CD4-positive, CD25-positive, alpha-beta regulatory T cell (primary cell): ENCODE measurements around the gene ADGRD2. TPM values are rescaled to one million over a fixed set of nuclear protein-coding genes. Genes with fewer than 3 reads are reported as not detected.

Source experiments
- ATAC-seq, 2 donors: fragments of 150-1000 bp; cut with Tn5 transposase; one replicate each; pipeline ENCODE4 v1.10.0; 2021; ENCODE audit warnings: low read depth in 2 of 2, moderate number of reproducible peaks in 2 of 2, moderate library complexity in 1 of 2
- DNase-seq, 3 donors: peaks; one replicate each; pipeline versions ENCODE4 v3.0.0 to v3.0.0-alpha.2; 2012 to 2022; ENCODE audit warnings: mixed read lengths in 1 of 3
- H3K27ac ChIP-seq: one replicate; pipeline ENCODE4 v1.7.0; 2013; ENCODE audit warnings: mild to moderate bottlenecking, low read length; ENCODE audit not compliant: insufficient read depth, poor library complexity, severe bottlenecking
- H3K27me3 ChIP-seq: one replicate; pipeline ENCODE4 v1.7.0; 2013; ENCODE audit warnings: low read length; ENCODE audit not compliant: control insufficient read depth, insufficient read depth
- H3K36me3 ChIP-seq: one replicate; pipeline ENCODE4 v1.7.0; 2013; ENCODE audit warnings: mild to moderate bottlenecking, low read length, moderate library complexity; ENCODE audit not compliant: control insufficient read depth, insufficient read depth
- H3K4me1 ChIP-seq: 2 replicates; pipeline ENCODE4 v1.7.0; 2013; ENCODE audit warnings: mild to moderate bottlenecking, low read length; ENCODE audit not compliant: insufficient read depth, control insufficient read depth, poor library complexity, severe bottlenecking
- H3K4me3 ChIP-seq: one replicate; pipeline ENCODE4 v1.7.0; 2013; ENCODE audit warnings: low read depth, mild to moderate bottlenecking, low read length, moderate library complexity
- H3K9me3 ChIP-seq, 2 experiments: 1 replicate in 1 of 2; 2 replicates in 1 of 2; pipeline ENCODE4 v1.7.0; 2013; ENCODE audit warnings: low read length in 2 of 2, mild to moderate bottlenecking in 1 of 2, moderate library complexity in 1 of 2; ENCODE audit not compliant: control insufficient read depth in 2 of 2
- H3K27ac Mint-ChIP-seq, 3 donors: one replicate each; pipeline ENCODE4 v1.8.0; 2020 to 2022; ENCODE audit warnings: mild to moderate bottlenecking in 3 of 3, mixed read lengths in 3 of 3, moderate library complexity in 2 of 3
- H3K27me3 Mint-ChIP-seq: one replicate; pipeline ENCODE4 v1.8.0; 2022; ENCODE audit warnings: mild to moderate bottlenecking, mixed read lengths
- H3K36me3 Mint-ChIP-seq: one replicate; pipeline ENCODE4 v1.8.0; 2020; ENCODE audit warnings: mixed read lengths
- H3K4me1 Mint-ChIP-seq, 4 donors: one replicate each; pipeline ENCODE4 v1.8.0; 2020 to 2022; ENCODE audit warnings: mixed read lengths in 4 of 4, mild to moderate bottlenecking in 1 of 4
- H3K4me3 Mint-ChIP-seq, 4 donors: one replicate each; pipeline ENCODE4 v1.8.0; 2020 to 2022; ENCODE audit warnings: mild to moderate bottlenecking in 4 of 4, mixed read lengths in 4 of 4, moderate library complexity in 3 of 4
- H3K9me3 Mint-ChIP-seq, 7 donors: one replicate each; pipeline ENCODE4 v1.8.0; 2020 to 2022; ENCODE audit warnings: mixed read lengths in 7 of 7, mild to moderate bottlenecking in 3 of 7, moderate library complexity in 2 of 7
- polyA plus RNA-seq, 4 donors: library from polyadenylated mRNA; unstranded; fragments of 300-500 nt; fragmentation: Illumina TruSeq; gene quantifications; one replicate each; pipeline ENCODE4 v1.2.3, GENCODE V29; 2021
- total RNA-seq: library from RNA; stranded (reverse); gene quantifications from one replicate; pipeline ENCODE4 v1.2.3, GENCODE V29; 2022

The ADGRD2 gene
- total and polyA plus RNA-seq, 5 donors from 2014 or later, result not detected

DNA sequence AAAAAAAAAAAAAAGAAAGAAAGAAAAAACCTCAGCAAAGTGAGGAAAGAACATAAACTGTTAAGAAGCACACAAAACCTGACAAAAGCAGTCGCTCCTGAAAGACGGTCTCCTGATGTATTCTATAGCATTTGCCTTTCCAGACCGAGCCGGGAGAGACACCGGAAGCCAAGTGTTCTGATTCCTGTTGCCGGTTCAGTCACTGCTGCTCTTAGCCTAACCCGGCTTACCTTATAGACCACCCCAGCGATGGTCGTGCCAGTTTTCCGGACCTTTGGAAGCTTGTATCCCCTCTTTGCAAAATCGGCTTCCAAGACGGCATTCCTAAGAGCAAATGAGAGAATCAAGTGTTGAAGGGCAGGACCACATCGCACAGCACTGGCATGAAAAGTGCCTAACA lies 35.6 kb upstream of the ADGRD2 start:
- Mint-ChIP-seq H3K4me3 (peak overlapping the region; percentile 78 to 99 (median 96)), H3K36me3 (peaks cover 32% of the 10 kb centered on the region), H3K4me1 (peaks cover 20 to 42% (median 26%) of the 10 kb centered on the region in 4 donors), H3K27me3 (no peaks in the 10 kb centered on the region), H3K9me3 (peaks cover 0 to 3% (median 2%) of the 10 kb centered on the region in 7 donors), H3K27ac (peak overlapping the region; percentile 86 to 98 (median 94))
- no peak overlapping the region for H3K27ac ChIP-seq
- H3K4me1 ChIP-seq, result peaks cover 17% of the 10 kb centered on the region
- H3K4me3 ChIP-seq, result peak overlapping the region; percentile 93
- DNase-seq (no peak), ATAC-seq (no peak)
- H3K9me3 ChIP-seq, result no peaks in the 10 kb centered on the region
- no peaks in the 10 kb centered on the region for H3K27me3 ChIP-seq
- H3K36me3 ChIP-seq, result peaks cover 43% of the 10 kb centered on the region

DNA sequence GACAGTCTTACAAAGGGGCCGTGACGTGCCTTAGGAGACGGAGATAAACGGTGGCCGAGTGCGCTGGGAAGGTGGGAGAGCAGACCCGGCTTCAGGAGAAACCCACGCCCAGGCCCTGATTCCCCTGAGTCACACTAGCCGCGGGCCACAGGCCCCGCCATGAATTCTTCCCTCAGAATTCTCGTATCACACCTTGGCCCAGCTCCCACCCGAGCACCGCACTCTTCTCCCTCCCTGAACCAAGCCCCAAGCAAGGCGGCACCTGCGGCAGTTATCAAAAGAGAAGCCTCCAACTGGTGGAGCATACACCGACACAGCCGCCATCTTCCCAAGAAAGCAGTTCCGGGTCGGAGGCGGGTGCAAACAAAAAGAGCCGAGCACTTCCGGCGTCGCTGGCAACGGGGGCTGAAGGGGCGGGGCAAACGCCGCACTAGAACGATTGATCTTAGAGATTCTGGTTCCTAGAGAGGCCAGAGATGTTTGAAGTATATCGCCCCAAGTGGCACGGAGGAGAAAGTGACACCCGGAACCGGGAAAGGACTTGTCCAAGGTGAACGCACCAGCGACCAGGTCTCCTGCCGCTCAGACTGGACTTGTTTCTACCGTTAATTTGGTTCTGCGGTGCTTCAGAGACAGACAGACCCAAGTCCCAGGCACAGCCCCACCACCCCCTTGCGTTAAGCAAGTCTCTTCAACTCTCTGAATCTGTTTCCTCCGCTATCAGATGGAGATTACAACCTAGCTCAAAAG lies 35.0 kb upstream of the ADGRD2 start, which contains the start of gene PSMB7:
PSMB7 (minus strand) TSS at position 341 of the 750 bp plus-strand sequence; CDS start at position 324, 17 bp downstream.
- H3K27me3 Mint-ChIP-seq, result no peaks in the 10 kb centered on the region
- peak within 1 kb of the TSS; percentile 93 for H3K4me3 ChIP-seq
- H3K4me1 Mint-ChIP-seq, result peaks cover 20 to 39% (median 25%) of the 10 kb centered on the region in 4 donors
- peaks cover 32% of the 10 kb centered on the region for H3K36me3 Mint-ChIP-seq
- H3K9me3 ChIP-seq, result no peaks in the 10 kb centered on the region
- peaks cover 38% of the 10 kb centered on the region for H3K36me3 ChIP-seq
- H3K9me3 Mint-ChIP-seq, result peaks cover 0 to 3% (median 2%) of the 10 kb centered on the region in 7 donors
- H3K27ac ChIP-seq, result peak within 1 kb of the TSS; percentile 73
- ATAC-seq, result peak; percentile 94 to 96
- DNase-seq, result peak; percentile 95 to 98 (median 96)
- peak within 1 kb of the TSS; percentile 86 to 98 (median 94) for H3K27ac Mint-ChIP-seq
- peaks cover 16% of the 10 kb centered on the region for H3K4me1 ChIP-seq
- no peaks in the 10 kb centered on the region for H3K27me3 ChIP-seq
- peak within 1 kb of the TSS; percentile 78 to 99 (median 96) for H3K4me3 Mint-ChIP-seq

DNA sequence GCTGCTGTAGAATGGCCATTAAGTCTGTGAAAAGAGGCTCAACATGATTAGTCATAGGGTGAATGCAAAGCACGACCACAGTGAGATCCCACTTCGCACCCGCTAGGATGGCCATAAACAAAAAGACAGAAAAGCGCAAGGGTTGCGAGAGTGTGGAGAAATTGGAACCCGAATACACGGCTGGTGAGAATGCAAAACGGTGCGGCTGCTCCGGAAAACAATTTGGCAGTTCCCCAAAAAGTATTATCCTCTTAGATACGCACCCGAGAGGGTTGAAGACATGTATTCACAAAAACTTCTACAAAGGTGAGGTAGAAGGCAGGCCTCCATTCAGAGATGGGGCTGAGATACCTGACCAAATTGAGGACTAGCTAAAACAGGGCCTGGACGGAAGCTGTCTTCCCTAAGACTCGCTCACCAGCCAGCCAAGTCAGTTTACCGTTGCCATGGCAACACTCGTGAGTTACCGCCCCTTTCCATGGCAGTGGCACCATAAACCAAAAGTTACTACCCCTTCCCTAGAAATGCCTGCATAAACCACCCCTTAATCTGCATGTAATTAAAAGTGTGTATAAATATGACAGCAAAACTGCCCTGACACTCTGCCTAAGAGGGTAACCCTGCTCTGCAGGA lies 34.3 kb upstream of the ADGRD2 start:
- peaks cover 32% of the 10 kb centered on the region for H3K36me3 ChIP-seq
- DNase-seq (no peak), ATAC-seq (no peak)
- peak overlapping the region; percentile 48 to 98 (median 94) for H3K27ac Mint-ChIP-seq
- no peaks in the 10 kb centered on the region for H3K9me3 ChIP-seq
- H3K9me3 Mint-ChIP-seq, result peaks cover 0 to 3% (median 2%) of the 10 kb centered on the region in 7 donors
- H3K4me1 ChIP-seq, result peaks cover 16% of the 10 kb centered on the region
- peaks cover 28% of the 10 kb centered on the region for H3K36me3 Mint-ChIP-seq
- no peaks in the 10 kb centered on the region for H3K27me3 Mint-ChIP-seq
- peak overlapping the region; percentile 78 to 99 (median 96) for H3K4me3 Mint-ChIP-seq
- no peak overlapping the region for H3K27ac ChIP-seq
- H3K4me1 Mint-ChIP-seq, result peaks cover 18 to 35% (median 22%) of the 10 kb centered on the region in 4 donors
- no peaks in the 10 kb centered on the region for H3K27me3 ChIP-seq
- H3K4me3 ChIP-seq, result peak overlapping the region; percentile 93

DNA sequence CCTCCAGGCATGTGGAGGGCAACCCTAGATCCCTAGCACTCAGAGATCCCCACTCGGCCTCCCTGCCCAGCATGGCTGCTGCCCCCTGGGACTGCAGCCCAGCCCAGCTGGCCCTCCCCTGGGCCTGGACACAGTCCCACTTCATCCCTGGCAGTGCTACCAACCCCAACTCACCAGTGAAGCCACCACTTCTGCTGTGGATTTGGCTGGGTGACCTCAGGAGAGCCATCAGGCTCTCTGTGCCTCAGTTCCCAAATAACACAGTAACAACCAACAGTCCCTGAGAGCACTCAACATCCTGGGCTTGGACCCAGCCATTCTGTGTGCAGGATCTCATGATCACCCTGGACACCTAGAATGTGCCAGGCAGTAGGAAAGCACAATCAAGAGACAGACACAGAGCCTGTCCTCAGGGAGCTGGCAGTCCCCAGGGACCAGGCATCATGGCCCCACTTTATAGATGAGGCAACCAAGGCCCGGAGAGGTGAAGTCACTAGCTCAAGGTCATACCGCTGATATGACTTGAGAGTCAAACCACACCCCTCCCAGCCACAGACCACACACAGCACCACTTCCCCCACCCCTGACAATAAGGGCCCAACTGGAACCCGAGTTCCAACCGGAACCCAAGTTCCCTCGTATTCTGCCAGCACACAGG lies 30.3 kb upstream of the ADGRD2 start:
- no peak overlapping the region for H3K4me3 ChIP-seq
- peaks cover 4% of the 10 kb centered on the region for H3K4me1 ChIP-seq
- Mint-ChIP-seq H3K4me1 (peaks cover 5 to 14% (median 9%) of the 10 kb centered on the region in 4 donors), H3K4me3 (peak overlapping the region in 1 of 4 donors; percentile 47), H3K27ac (peak overlapping the region in 2 of 3 donors; percentile 35 to 62), H3K27me3 (peaks cover 5% of the 10 kb centered on the region), H3K36me3 (peaks cover 5% of the 10 kb centered on the region), H3K9me3 (peaks cover 0 to 4% (median 2%) of the 10 kb centered on the region in 7 donors)
- ATAC-seq (no peak), DNase-seq (no peak)
- no peaks in the 10 kb centered on the region for H3K9me3 ChIP-seq
- no peaks in the 10 kb centered on the region for H3K36me3 ChIP-seq
- H3K27ac ChIP-seq, result no peak overlapping the region
- no peaks in the 10 kb centered on the region for H3K27me3 ChIP-seq

DNA sequence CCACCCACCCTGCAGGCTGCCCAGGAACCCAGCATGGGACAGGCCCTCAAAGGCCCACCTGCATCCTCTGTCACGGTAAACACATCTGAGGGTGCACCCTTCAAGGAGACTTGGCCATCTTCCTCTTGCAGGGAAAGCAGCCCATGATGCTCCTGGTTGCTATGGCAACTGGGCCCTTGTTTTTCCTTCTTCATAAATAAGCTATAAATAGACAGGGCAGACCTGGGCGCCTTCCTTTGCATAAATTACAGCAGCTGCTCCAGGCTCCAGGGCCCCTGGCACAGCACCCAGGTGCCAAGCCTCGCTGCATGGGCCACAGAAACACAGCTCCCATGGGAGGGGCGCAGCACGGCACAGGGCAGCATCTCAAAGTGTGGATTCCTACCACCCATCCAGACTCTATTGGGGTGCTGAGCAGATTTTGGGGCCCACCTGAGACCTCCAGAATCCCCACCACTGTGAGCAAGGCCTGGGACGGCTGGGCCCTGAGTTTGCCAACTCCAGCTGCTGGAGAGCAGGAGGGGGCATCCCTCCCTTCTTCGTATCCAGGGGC lies 29.2 kb upstream of the ADGRD2 start:
- Histone ChIP-seq H3K4me3 (no peak overlapping the region), H3K4me1 (no peaks in the 10 kb centered on the region), H3K9me3 (no peaks in the 10 kb centered on the region), H3K27me3 (no peaks in the 10 kb centered on the region), H3K27ac (no peak overlapping the region), H3K36me3 (no peaks in the 10 kb centered on the region)
- ATAC-seq (no peak), DNase-seq (no peak)
- peaks cover 0 to 6% (median 3%) of the 10 kb centered on the region in 4 donors for H3K4me1 Mint-ChIP-seq
- no peak overlapping the region for H3K27ac Mint-ChIP-seq
- H3K9me3 Mint-ChIP-seq, result peaks cover 0 to 2% (median 0%) of the 10 kb centered on the region in 7 donors
- H3K27me3 Mint-ChIP-seq, result peaks cover 5% of the 10 kb centered on the region
- no peaks in the 10 kb centered on the region for H3K36me3 Mint-ChIP-seq
- no peak overlapping the region for H3K4me3 Mint-ChIP-seq

DNA sequence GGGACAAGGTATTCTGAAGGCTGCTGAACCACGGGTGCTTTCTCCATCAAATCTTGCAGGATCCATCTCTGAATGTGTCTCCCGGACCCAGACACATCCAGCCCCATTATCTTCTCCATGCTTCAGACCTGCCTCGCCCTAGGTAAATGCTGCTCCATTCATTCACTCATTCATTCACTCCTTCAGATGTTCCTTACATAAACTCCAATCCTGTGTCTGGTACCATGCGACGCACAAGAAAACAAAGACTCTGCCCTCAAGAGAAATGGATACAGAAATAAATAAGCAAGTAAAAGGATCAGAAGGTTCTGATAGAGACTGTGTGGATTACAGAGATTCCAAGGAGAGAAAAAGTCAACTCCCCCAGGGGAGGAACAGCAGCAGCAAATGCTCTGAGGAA lies 27.1 kb upstream of the ADGRD2 start:
- Mint-ChIP-seq H3K27me3 (peaks cover 5% of the 10 kb centered on the region), H3K4me1 (peaks cover 0 to 6% (median 3%) of the 10 kb centered on the region in 4 donors), H3K9me3 (peaks cover 0 to 2% (median 0%) of the 10 kb centered on the region in 7 donors), H3K27ac (no peak overlapping the region), H3K4me3 (no peak overlapping the region), H3K36me3 (no peaks in the 10 kb centered on the region)
- Histone ChIP-seq H3K36me3 (no peaks in the 10 kb centered on the region), H3K27ac (no peak overlapping the region), H3K4me1 (no peaks in the 10 kb centered on the region), H3K4me3 (no peak overlapping the region), H3K9me3 (no peaks in the 10 kb centered on the region), H3K27me3 (no peaks in the 10 kb centered on the region)
- ATAC-seq, result no peak
- no peak for DNase-seq

DNA sequence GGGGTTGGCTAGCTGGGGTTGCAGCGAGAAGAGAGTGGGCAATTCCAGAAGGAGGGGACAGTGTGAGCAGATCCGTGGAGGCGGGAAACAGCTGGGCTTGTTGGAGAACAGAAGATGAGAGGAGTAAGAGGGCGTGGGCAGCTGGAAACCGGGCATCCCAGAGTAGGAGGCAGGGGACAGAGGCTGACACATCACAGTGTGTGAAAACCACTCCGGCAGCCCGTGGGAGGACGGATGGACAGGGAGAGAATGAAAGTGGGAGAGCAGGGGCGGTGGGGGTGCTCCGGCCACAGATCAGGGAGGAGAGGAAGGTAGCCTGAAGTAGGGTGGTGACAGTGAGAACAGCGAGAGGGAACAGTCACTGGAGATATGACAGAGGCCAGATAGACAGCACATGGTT lies 26.7 kb upstream of the ADGRD2 start:
- Histone ChIP-seq H3K36me3 (no peaks in the 10 kb centered on the region), H3K4me3 (no peak overlapping the region), H3K4me1 (no peaks in the 10 kb centered on the region), H3K27ac (no peak overlapping the region), H3K9me3 (no peaks in the 10 kb centered on the region), H3K27me3 (no peaks in the 10 kb centered on the region)
- H3K4me3 Mint-ChIP-seq, result no peak overlapping the region
- no peaks in the 10 kb centered on the region for H3K36me3 Mint-ChIP-seq
- DNase-seq (no peak), ATAC-seq (no peak)
- peaks cover 0 to 2% (median 0%) of the 10 kb centered on the region in 7 donors for H3K9me3 Mint-ChIP-seq
- peaks cover 5% of the 10 kb centered on the region for H3K27me3 Mint-ChIP-seq
- H3K27ac Mint-ChIP-seq, result no peak overlapping the region
- peaks cover 0 to 6% (median 3%) of the 10 kb centered on the region in 4 donors for H3K4me1 Mint-ChIP-seq
